Measurements from ENCODE around the gene DIAPH2. TPM values are rescaled to one million over a fixed set of nuclear protein-coding genes. Genes with fewer than 3 reads are reported as not detected.

DIAPH2 gene
- total and polyA plus RNA-seq, 2 experiments from 2014 or later: 16.2 to 56.6 TPM

- Histone ChIP-seq H3K9me2 (ENCODE audit: insufficient read depth) (no peaks in the 10 kb centered on the region), H2AFZ (no peak overlapping the region), H4K20me1 (replicated peaks; ENCODE audit: insufficient read depth) (no peaks in the 10 kb centered on the region), H3K36me3 (ENCODE audit: insufficient read depth) (no peaks in the 10 kb centered on the region), H3K4me3 (no peak overlapping the region), H3K4me1 (ENCODE audit: insufficient read depth) (no peaks in the 10 kb centered on the region), H3F3A (replicated peaks; ENCODE audit: low read depth) (no peaks in the 10 kb centered on the region), H3K27ac (ENCODE audit: low read depth) (no peak overlapping the region), H3K4me2 (no peak overlapping the region), H3K27me3 (ENCODE audit: insufficient read depth) (no peaks in the 10 kb centered on the region), H3K79me2 (replicated peaks; ENCODE audit: insufficient read depth) (no peaks in the 10 kb centered on the region)
- no peak for TF ChIP-seq JUNB (IDR thresholded peaks at IDR 0.05; ENCODE audit: unreplicated experiment)
- no peak for TF ChIP-seq ZNF114 (CRISPR knock-in tag; IDR thresholded peaks at IDR 0.05)
- TF ChIP-seq CTCF (conservative IDR thresholded peaks at IDR 0.05; ENCODE audit: low read depth in 2 of 2): no peak
- no peak for TF ChIP-seq STAT1 (IDR thresholded peaks at IDR 0.05; ENCODE audit: unreplicated experiment)
- TF ChIP-seq ZNF462 (CRISPR knock-in tag; IDR thresholded peaks at IDR 0.05): no peak
- no peak for TF ChIP-seq ZNF331 (CRISPR knock-in tag; IDR thresholded peaks at IDR 0.05; ENCODE audit: low read depth)
- TF ChIP-seq EZH2phosphoT487 (IDR thresholded peaks at IDR 0.05; ENCODE audit: unreplicated experiment): no peak
- TF ChIP-seq POLR2AphosphoS5 (IDR thresholded peaks at IDR 0.05; ENCODE audit: low read depth): no peak
- no peak for TF ChIP-seq EZH2 (IDR thresholded peaks at IDR 0.05; ENCODE audit: low read depth, unreplicated experiment)
- TF ChIP-seq ETS1 (IDR thresholded peaks at IDR 0.05): no peak
- TF ChIP-seq REST (IDR thresholded peaks at IDR 0.05; ENCODE audit: unreplicated experiment): no peak
- TF ChIP-seq CREB1 (CRISPR knock-in tag; IDR thresholded peaks at IDR 0.05; ENCODE audit: low read depth): no peak
- TF ChIP-seq NANOG (IDR thresholded peaks at IDR 0.05; ENCODE audit: borderline replicate concordance): no peak
- ATAC-seq (no peak), DNase-seq (ENCODE audit: low spot score) (no peak)
- H3K4me1 Mint-ChIP-seq: peaks cover 12% of the 10 kb centered on the region
- H3K9me3 Mint-ChIP-seq: no peaks in the 10 kb centered on the region; the same call in 2 of the 3 replicates
- H3K27me3 Mint-ChIP-seq (ENCODE audit: insufficient read depth, low read depth, poor library complexity): no peaks in the 10 kb centered on the region
- no peak overlapping the region for H3K27ac Mint-ChIP-seq
- peaks cover 7% of the 10 kb centered on the region; the same call in 1 of the 3 replicates for H3K36me3 Mint-ChIP-seq (ENCODE audit: low read depth)
- no peak overlapping the region for H3K4me3 Mint-ChIP-seq
Observed at GRCh38 chrX:97030463-97030862, 345.8 kb downstream of the DIAPH2 start.

All from GM23338 (cell line).